ENCODE results near the gene VWC2L. TPM values are rescaled to one million over a fixed set of nuclear protein-coding genes. Genes with fewer than 3 reads are reported as not detected.
A peak's percentile ranks its signal among the peaks of the same experiment; 100 is the strongest.

VWC2L gene
- total RNA-seq, 1 experiment from 2014 or later = not detected

GRCh38 chr2:214393796-214394195, 17.1 kb upstream of the VWC2L start:
- no peak for TF ChIP-seq CTCF (IDR thresholded peaks at IDR 0.05; ENCODE audit: unreplicated experiment)
- Mint-ChIP-seq H3K4me3 (ENCODE audit: unreplicated experiment) (no peak overlapping the region), H3K27me3 (ENCODE audit: insufficient read depth, unreplicated experiment) (no peaks in the 10 kb centered on the region), H3K27ac (ENCODE audit: low read depth, unreplicated experiment) (no peak overlapping the region), H3K9me3 (ENCODE audit: unreplicated experiment) (no peaks in the 10 kb centered on the region), H3K36me3 (ENCODE audit: insufficient read depth, unreplicated experiment) (peaks cover 12% of the 10 kb centered on the region), H3K4me1 (ENCODE audit: insufficient read depth, unreplicated experiment) (peaks cover 13% of the 10 kb centered on the region)
- DNase-seq (ENCODE audit: unreplicated experiment) = no peak
- CTCF ChIA-PET = interaction anchor here (0.7 to 1.2 kb wide), 2 partner anchors 15 to 84 kb away, joined by 3 to 4 read pairs; no protein-coding TSS in a partner anchor
- BruUV-seq (replicated peaks) = no TSS peak
- POLR2A ChIA-PET = interaction anchor here (0.5 to 0.6 kb wide), 2 partner anchors 23 to 961 kb away, joined by 3 read pairs; no protein-coding TSS in a partner anchor
- intact Hi-C loops (cut with micrococcal nuclease) = no loop called here

GRCh38 chr2:214395040-214395439, 15.8 kb upstream of the VWC2L start:
- DNase-seq (ENCODE audit: unreplicated experiment) = peak; percentile 60
- ChIA-PET CTCF (interaction anchor here (0.7 kb wide), 1 partner anchor 84 kb away, joined by 7 read pairs; no protein-coding TSS in a partner anchor), POLR2A (interaction anchor here (1.3 kb wide), 1 partner anchor 414 kb away, joined by 3 read pairs; no protein-coding TSS in a partner anchor)
- BruUV-seq (replicated peaks) = no TSS peak
- H3K27me3 Mint-ChIP-seq (ENCODE audit: insufficient read depth, unreplicated experiment) = no peaks in the 10 kb centered on the region
- no peak for TF ChIP-seq CTCF (IDR thresholded peaks at IDR 0.05; ENCODE audit: unreplicated experiment)
- peak overlapping the region; percentile 18 for H3K27ac Mint-ChIP-seq (ENCODE audit: low read depth, unreplicated experiment)
- peaks cover 12% of the 10 kb centered on the region for H3K36me3 Mint-ChIP-seq (ENCODE audit: insufficient read depth, unreplicated experiment)
- no peak overlapping the region for H3K4me3 Mint-ChIP-seq (ENCODE audit: unreplicated experiment)
- intact Hi-C loops (cut with micrococcal nuclease) = no loop called here
- peaks cover 13% of the 10 kb centered on the region for H3K4me1 Mint-ChIP-seq (ENCODE audit: insufficient read depth, unreplicated experiment)
- H3K9me3 Mint-ChIP-seq (ENCODE audit: unreplicated experiment) = no peaks in the 10 kb centered on the region

- CTCF ChIA-PET = no interaction called here
- H3K4me3 Mint-ChIP-seq (ENCODE audit: unreplicated experiment) = no peak overlapping the region
These were observed 9.3 kb upstream of the VWC2L start for GRCh38 chr2:214401580-214401979.

More at GRCh38 chr2:214401580-214401979, 9.3 kb upstream of the VWC2L start:
- POLR2A ChIA-PET = interaction anchor here (0.7 kb wide), 1 partner anchor 1117 kb away, joined by 3 read pairs; no protein-coding TSS in a partner anchor
- H3K27ac Mint-ChIP-seq (ENCODE audit: low read depth, unreplicated experiment) = no peak overlapping the region
- DNase-seq (ENCODE audit: unreplicated experiment) = peak; percentile 39
- H3K4me1 Mint-ChIP-seq (ENCODE audit: insufficient read depth, unreplicated experiment) = peaks cover 6% of the 10 kb centered on the region
- H3K9me3 Mint-ChIP-seq (ENCODE audit: unreplicated experiment) = no peaks in the 10 kb centered on the region
- BruUV-seq (replicated peaks) = no TSS peak
- peaks cover 6% of the 10 kb centered on the region for H3K36me3 Mint-ChIP-seq (ENCODE audit: insufficient read depth, unreplicated experiment)
- TF ChIP-seq CTCF (IDR thresholded peaks at IDR 0.05; ENCODE audit: unreplicated experiment) = no peak
- no peaks in the 10 kb centered on the region for H3K27me3 Mint-ChIP-seq (ENCODE audit: insufficient read depth, unreplicated experiment)
- intact Hi-C loops (cut with micrococcal nuclease) = no loop called here
